ENCODE measurements around the gene GLG1. TPM values are rescaled to one million over a fixed set of nuclear protein-coding genes. Genes with fewer than 3 reads are reported as not detected.
A peak's percentile ranks its signal among the peaks of the same experiment; 100 is the strongest.
"Not testable (repeated sequence)": the region's sequence is repeated elsewhere in the genome, so short reads cannot be mapped to it uniquely, and the experiment has no call there.

Gene GLG1
- total and polyA plus RNA-seq, 4 donors = 24.6 to 156 (median 78.2) TPM

- not testable (repeated sequence) for H3K9me3 ChIP-seq (ENCODE audit: control insufficient read depth in 4 of 4, insufficient read depth in 3 of 4, low read length in 3 of 4); H3K4me1 ChIP-seq (ENCODE audit: control insufficient read depth in 5 of 5, insufficient read depth in 5 of 5, low read length in 5 of 5); H3K27ac ChIP-seq (ENCODE audit: low read depth in 1 of 2, low read length in 1 of 2); H3K36me3 ChIP-seq (ENCODE audit: control insufficient read depth in 4 of 4, insufficient read depth in 4 of 4, low read length in 4 of 4); H3K9ac ChIP-seq (ENCODE audit: insufficient read depth in 1 of 2, low read length in 2 of 2); H3K4me3 ChIP-seq; H3K27me3 ChIP-seq (ENCODE audit: control insufficient read depth in 3 of 3, insufficient read depth in 3 of 3, low read length in 2 of 3)
- peak; percentile 79 for ATAC-seq (ENCODE audit: insufficient read depth, low FRiP score)
- peak; percentile 36 to 53 (median 46) for DNase-seq
- WGBS, 2 donors = 32 to 34% methylated on average over 13 of the region's 13 CpGs
- TF ChIP-seq, protein P1, sequence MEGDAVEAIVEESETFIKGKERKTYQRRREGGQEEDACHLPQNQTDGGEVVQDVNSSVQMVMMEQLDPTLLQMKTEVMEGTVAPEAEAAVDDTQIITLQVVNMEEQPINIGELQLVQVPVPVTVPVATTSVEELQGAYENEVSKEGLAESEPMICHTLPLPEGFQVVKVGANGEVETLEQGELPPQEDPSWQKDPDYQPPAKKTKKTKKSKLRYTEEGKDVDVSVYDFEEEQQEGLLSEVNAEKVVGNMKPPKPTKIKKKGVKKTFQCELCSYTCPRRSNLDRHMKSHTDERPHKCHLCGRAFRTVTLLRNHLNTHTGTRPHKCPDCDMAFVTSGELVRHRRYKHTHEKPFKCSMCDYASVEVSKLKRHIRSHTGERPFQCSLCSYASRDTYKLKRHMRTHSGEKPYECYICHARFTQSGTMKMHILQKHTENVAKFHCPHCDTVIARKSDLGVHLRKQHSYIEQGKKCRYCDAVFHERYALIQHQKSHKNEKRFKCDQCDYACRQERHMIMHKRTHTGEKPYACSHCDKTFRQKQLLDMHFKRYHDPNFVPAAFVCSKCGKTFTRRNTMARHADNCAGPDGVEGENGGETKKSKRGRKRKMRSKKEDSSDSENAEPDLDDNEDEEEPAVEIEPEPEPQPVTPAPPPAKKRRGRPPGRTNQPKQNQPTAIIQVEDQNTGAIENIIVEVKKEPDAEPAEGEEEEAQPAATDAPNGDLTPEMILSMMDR (IDR thresholded peaks at IDR 0.05; ENCODE audit: control extremely low read depth, extremely low read depth) = peak; percentile 34
Measured at GRCh38 chr16:74430036-74430712, 176.7 kb downstream of the GLG1 start.

DNA sequence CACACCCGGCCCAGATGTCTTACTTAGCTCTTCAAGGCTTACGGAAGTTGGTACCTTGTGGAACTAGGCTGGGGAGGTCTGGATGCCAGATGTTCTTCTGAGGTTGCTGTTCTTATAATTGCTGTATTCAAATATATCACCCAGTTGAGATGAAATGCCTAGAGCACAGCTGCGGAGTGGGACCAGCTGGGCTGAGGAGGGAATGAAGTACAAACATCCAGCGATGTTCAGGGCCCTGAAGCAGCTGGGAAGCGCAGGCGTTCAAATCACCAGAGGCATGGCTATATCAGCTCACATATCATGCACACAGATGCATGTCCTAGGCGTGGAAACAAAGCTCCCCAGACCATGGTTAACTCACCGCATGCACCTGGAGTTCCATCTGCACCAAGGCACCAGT, 178.4 kb downstream of the GLG1 start:
- DNase-seq; H3K36me3 ChIP-seq (ENCODE audit: control insufficient read depth in 4 of 4, insufficient read depth in 4 of 4, low read length in 4 of 4); H3K27me3 ChIP-seq (ENCODE audit: control insufficient read depth in 3 of 3, insufficient read depth in 3 of 3, low read length in 2 of 3); H3K4me3 ChIP-seq; ATAC-seq (ENCODE audit: insufficient read depth, low FRiP score); H3K9ac ChIP-seq (ENCODE audit: insufficient read depth in 1 of 2, low read length in 2 of 2); H3K9me3 ChIP-seq (ENCODE audit: control insufficient read depth in 4 of 4, insufficient read depth in 3 of 4, low read length in 3 of 4); H3K4me1 ChIP-seq (ENCODE audit: control insufficient read depth in 5 of 5, insufficient read depth in 5 of 5, low read length in 5 of 5); H3K27ac ChIP-seq (ENCODE audit: low read depth in 1 of 2, low read length in 1 of 2): not testable (repeated sequence)
- WGBS, 2 donors = 86 to 88% methylated on average over 1 to 4 of the region's 8 CpGs

GRCh38 chr16:74425751-74426150, 181.2 kb downstream of the GLG1 start:
- DNase-seq; H3K27me3 ChIP-seq (ENCODE audit: control insufficient read depth in 3 of 3, insufficient read depth in 3 of 3, low read length in 2 of 3); H3K36me3 ChIP-seq (ENCODE audit: control insufficient read depth in 4 of 4, insufficient read depth in 4 of 4, low read length in 4 of 4); H3K9ac ChIP-seq (ENCODE audit: insufficient read depth in 1 of 2, low read length in 2 of 2); H3K27ac ChIP-seq (ENCODE audit: low read depth in 1 of 2, low read length in 1 of 2); H3K4me3 ChIP-seq; ATAC-seq (ENCODE audit: insufficient read depth, low FRiP score); H3K4me1 ChIP-seq (ENCODE audit: control insufficient read depth in 5 of 5, insufficient read depth in 5 of 5, low read length in 5 of 5); H3K9me3 ChIP-seq (ENCODE audit: control insufficient read depth in 4 of 4, insufficient read depth in 3 of 4, low read length in 3 of 4): not testable (repeated sequence)
- 64 to 77% methylated on average over 6 of the region's 6 CpGs for WGBS, 2 donors

- 81 to 91% methylated on average over 4 of the region's 4 CpGs for WGBS, 2 donors
- H3K27ac ChIP-seq (ENCODE audit: low read depth in 1 of 2, low read length in 1 of 2); H3K4me3 ChIP-seq; H3K9me3 ChIP-seq (ENCODE audit: control insufficient read depth in 4 of 4, insufficient read depth in 3 of 4, low read length in 3 of 4); H3K27me3 ChIP-seq (ENCODE audit: control insufficient read depth in 3 of 3, insufficient read depth in 3 of 3, low read length in 2 of 3); H3K36me3 ChIP-seq (ENCODE audit: control insufficient read depth in 4 of 4, insufficient read depth in 4 of 4, low read length in 4 of 4); ATAC-seq (ENCODE audit: insufficient read depth, low FRiP score); H3K9ac ChIP-seq (ENCODE audit: insufficient read depth in 1 of 2, low read length in 2 of 2); DNase-seq; H3K4me1 ChIP-seq (ENCODE audit: control insufficient read depth in 5 of 5, insufficient read depth in 5 of 5, low read length in 5 of 5): not testable (repeated sequence)
Measured at GRCh38 chr16:74423721-74424120, 183.2 kb downstream of the GLG1 start.

GRCh38 chr16:74422086-74422485, 184.8 kb downstream of the GLG1 start:
- H3K9me3 ChIP-seq (ENCODE audit: control insufficient read depth in 4 of 4, insufficient read depth in 3 of 4, low read length in 3 of 4); H3K4me3 ChIP-seq; ATAC-seq (ENCODE audit: insufficient read depth, low FRiP score); H3K4me1 ChIP-seq (ENCODE audit: control insufficient read depth in 5 of 5, insufficient read depth in 5 of 5, low read length in 5 of 5); DNase-seq; H3K27ac ChIP-seq (ENCODE audit: low read depth in 1 of 2, low read length in 1 of 2); H3K36me3 ChIP-seq (ENCODE audit: control insufficient read depth in 4 of 4, insufficient read depth in 4 of 4, low read length in 4 of 4); H3K9ac ChIP-seq (ENCODE audit: insufficient read depth in 1 of 2, low read length in 2 of 2); H3K27me3 ChIP-seq (ENCODE audit: control insufficient read depth in 3 of 3, insufficient read depth in 3 of 3, low read length in 2 of 3): not testable (repeated sequence)
- 93 to 95% methylated on average over 5 to 6 of the region's 17 CpGs for WGBS, 2 donors

GRCh38 chr16:74421482-74421785, 185.5 kb downstream of the GLG1 start:
- 80 to 96% methylated on average over 6 to 11 of the region's 16 CpGs for WGBS, 2 donors
- DNase-seq; ATAC-seq (ENCODE audit: insufficient read depth, low FRiP score); H3K9ac ChIP-seq (ENCODE audit: insufficient read depth in 1 of 2, low read length in 2 of 2); H3K36me3 ChIP-seq (ENCODE audit: control insufficient read depth in 4 of 4, insufficient read depth in 4 of 4, low read length in 4 of 4); H3K9me3 ChIP-seq (ENCODE audit: control insufficient read depth in 4 of 4, insufficient read depth in 3 of 4, low read length in 3 of 4); H3K27me3 ChIP-seq (ENCODE audit: control insufficient read depth in 3 of 3, insufficient read depth in 3 of 3, low read length in 2 of 3); H3K4me1 ChIP-seq (ENCODE audit: control insufficient read depth in 5 of 5, insufficient read depth in 5 of 5, low read length in 5 of 5); H3K4me3 ChIP-seq; H3K27ac ChIP-seq (ENCODE audit: low read depth in 1 of 2, low read length in 1 of 2): not testable (repeated sequence)

DNA sequence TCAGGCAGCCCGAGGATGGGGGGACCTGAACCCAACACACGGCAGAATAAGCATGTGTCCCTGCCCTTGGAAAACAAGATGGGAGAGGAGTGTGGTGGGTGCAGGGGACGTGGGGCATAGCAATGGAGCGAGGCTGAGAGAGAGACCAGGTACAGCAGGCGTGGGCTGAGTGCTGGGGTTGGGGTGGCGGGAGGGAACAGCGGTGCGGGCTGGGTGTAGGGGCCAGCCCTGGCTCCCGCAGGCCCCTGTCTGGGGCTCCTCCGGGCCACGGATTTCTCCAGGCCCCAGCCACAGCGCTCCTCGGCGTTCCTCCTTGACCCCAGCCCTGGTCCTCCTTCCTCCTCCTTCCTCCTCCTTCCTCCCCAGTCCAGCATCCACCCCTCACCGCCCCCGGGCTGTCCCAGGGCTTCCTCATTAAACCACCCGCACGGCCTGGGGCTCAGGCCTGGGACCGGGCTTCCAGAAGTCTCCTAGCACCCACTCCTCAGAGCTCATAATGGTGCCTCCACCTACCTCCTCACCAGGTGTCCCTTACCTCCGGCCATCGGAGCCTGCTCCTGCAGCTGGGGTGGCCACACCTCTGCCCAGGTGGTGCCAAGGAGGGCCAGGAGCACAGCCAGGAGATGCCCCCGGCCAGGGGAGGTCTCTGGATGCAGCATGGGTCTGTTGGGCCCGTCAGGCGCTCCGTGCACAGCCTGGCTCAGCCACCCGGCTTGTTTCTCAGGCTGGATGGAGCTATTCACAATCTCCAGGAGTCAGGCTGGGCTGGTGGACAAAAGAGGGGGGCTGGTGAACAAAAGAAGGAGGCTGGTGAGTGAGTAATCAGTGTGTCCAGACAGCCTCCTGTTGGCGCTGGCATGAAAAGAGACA, 186.1 kb downstream of the GLG1 start, which contains the start of gene CLEC18B:
Gene CLEC18B (minus strand): TSS at position 867 of the 870 bp plus-strand sequence. CDS start 208 bp downstream, at position 659.
- not testable (repeated sequence) for ATAC-seq (ENCODE audit: insufficient read depth, low FRiP score)
- 76 to 80% methylated on average over 2 to 13 of the region's 27 CpGs for WGBS, 2 donors

More for the DNA sequence above, 186.1 kb downstream of the GLG1 start, which contains the start of gene CLEC18B:
- not testable (repeated sequence) for H3K9me3 ChIP-seq (ENCODE audit: control insufficient read depth in 4 of 4, insufficient read depth in 3 of 4, low read length in 3 of 4); H3K27me3 ChIP-seq (ENCODE audit: control insufficient read depth in 3 of 3, insufficient read depth in 3 of 3, low read length in 2 of 3); H3K4me1 ChIP-seq (ENCODE audit: control insufficient read depth in 5 of 5, insufficient read depth in 5 of 5, low read length in 5 of 5); H3K36me3 ChIP-seq (ENCODE audit: control insufficient read depth in 4 of 4, insufficient read depth in 4 of 4, low read length in 4 of 4); H3K4me3 ChIP-seq; H3K9ac ChIP-seq (ENCODE audit: insufficient read depth in 1 of 2, low read length in 2 of 2); DNase-seq; H3K27ac ChIP-seq (ENCODE audit: low read depth in 1 of 2, low read length in 1 of 2)

Measured in lung (tissue), 12 donors.